HG02610 (cell line): ENCODE measurements around the gene TACC3.

Experiments used
- ATAC-seq: cut with Tn5 transposase; IDR thresholded peaks from one replicate; pipeline ENCODE4 v1.9.1; 2021; ENCODE audit warnings: mild to moderate bottlenecking, moderate library complexity; ENCODE audit not compliant: unreplicated experiment

The TACC3 gene

GRCh38 chr4:1743975-1744374, 22.7 kb downstream of the TACC3 start:
- ATAC-seq, result no peak

GRCh38 chr4:1744552-1744951, 23.2 kb downstream of the TACC3 start:
- no peak for ATAC-seq

GRCh38 chr4:1745165-1745564, 23.8 kb downstream of the TACC3 start:
- ATAC-seq, result no peak

- no peak for ATAC-seq
Measured at GRCh38 chr4:1745697-1746096, 24.4 kb downstream of the TACC3 start.

- ATAC-seq, result no peak
Measured at GRCh38 chr4:1746265-1746691, 25.0 kb downstream of the TACC3 start.

GRCh38 chr4:1746919-1747602, 25.7 kb downstream of the TACC3 start:
- ATAC-seq, result no peak

GRCh38 chr4:1747603-1747967, 26.3 kb downstream of the TACC3 start:
- ATAC-seq, result no peak

GRCh38 chr4:1748465-1748995, 27.2 kb downstream of the TACC3 start:
- no peak for ATAC-seq

- no peak for ATAC-seq
Measured at GRCh38 chr4:1749370-1749769, 28.0 kb downstream of the TACC3 start.

GRCh38 chr4:1749826-1750225, 28.5 kb downstream of the TACC3 start:
- ATAC-seq, result no peak

- no peak for ATAC-seq
Measured at GRCh38 chr4:1750381-1751154, 29.2 kb downstream of the TACC3 start.

- ATAC-seq, result no peak
Measured at GRCh38 chr4:1751155-1751918, 30.0 kb downstream of the TACC3 start.

GRCh38 chr4:1751919-1752283, 30.6 kb downstream of the TACC3 start:
- ATAC-seq, result no peak

GRCh38 chr4:1752284-1753041, 31.1 kb downstream of the TACC3 start:
- ATAC-seq, result no peak

GRCh38 chr4:1753294-1753696, 32.0 kb downstream of the TACC3 start:
- no peak for ATAC-seq

- ATAC-seq, result no peak
Measured at GRCh38 chr4:1753697-1754311, 32.5 kb downstream of the TACC3 start.

- no peak for ATAC-seq
Measured at GRCh38 chr4:1754336-1754735, 33.0 kb downstream of the TACC3 start.

- no peak for ATAC-seq
Measured at GRCh38 chr4:1755297-1755696, 34.0 kb downstream of the TACC3 start.

- no peak for ATAC-seq
Measured at GRCh38 chr4:1756079-1756478, 34.8 kb downstream of the TACC3 start.
